Esophagus muscularis mucosa (tissue), 4 donors: ENCODE measurements around the gene PTPRN2. TPM values are rescaled to one million over a fixed set of nuclear protein-coding genes. Genes with fewer than 3 reads are reported as not detected.

Source experiments
- DNase-seq: peaks from one replicate; pipeline ENCODE4 v3.0.0-alpha.2; 2017; ENCODE audit errors: extremely low spot score
- H3K27ac ChIP-seq, 4 donors: fragments of 200-600 bp; sonication (generic); replicated peaks in 1 of 4; 1 replicate in 3 of 4; 2 replicates in 1 of 4; pipeline ENCODE4 v1.5.1; 2016 to 2019; ENCODE audit warnings: mild to moderate bottlenecking in 1 of 4
- H3K27me3 ChIP-seq, 4 donors: fragments of 200-600 bp; sonication (generic); one replicate each; pipeline versions ENCODE4 v1.5.1 to v1.6.0; 2016 to 2019
- H3K36me3 ChIP-seq, 4 donors: fragments of 200-600 bp; sonication (generic); one replicate each; pipeline ENCODE4 v1.5.1; 2016 to 2019
- H3K4me1 ChIP-seq, 4 donors: fragments of 200-600 bp; sonication (generic); one replicate each; pipeline ENCODE4 v1.5.1; 2016 to 2019
- H3K4me3 ChIP-seq, 4 donors: fragments of 200-600 bp; sonication (generic); 1 replicate in 2 of 4; 2 replicates in 2 of 4; pipeline ENCODE4 v1.5.1; 2016 to 2019; ENCODE audit warnings: mild to moderate bottlenecking in 4 of 4, moderate library complexity in 1 of 4
- H3K9me3 ChIP-seq, 4 donors: fragments of 200-600 bp; sonication (generic); 1 replicate in 3 of 4; 2 replicates in 1 of 4; pipeline ENCODE4 v1.5.1; 2016 to 2019
- CTCF ChIP-seq, 3 experiments: fragments of 200-600 bp in 2 of 3; fragments of 450-650 bp in 1 of 3; sonication (generic) in 2 of 3; IDR thresholded peaks; one replicate each; pipeline ENCODE4 v1.5.1; 2017 to 2019; ENCODE audit warnings: antibody characterized with exemption in 3 of 3, mild to moderate bottlenecking in 2 of 3, moderate library complexity in 1 of 3
- EP300 ChIP-seq: sonication (generic); formaldehyde crosslinking; IDR thresholded peaks from one replicate; pipeline ENCODE4 v1.6.1; 2017; ENCODE audit warnings: antibody characterized with exemption
- POLR2A ChIP-seq: fragments of 450-650 bp; IDR thresholded peaks from one replicate; pipeline ENCODE4 v1.6.1; 2017; ENCODE audit warnings: antibody characterized with exemption, moderate library complexity, mild to moderate bottlenecking, low read depth
- POLR2AphosphoS5 ChIP-seq, 2 donors: sonication (generic); formaldehyde crosslinking; IDR thresholded peaks; one replicate each; pipeline ENCODE4 v1.6.1; 2017; ENCODE audit warnings: antibody characterized with exemption in 2 of 2
- WGBS: methylation state at CpG from one replicate; pipeline ENCODE4 v1.1.5; 2018; 5-methylcytosine and 5-hydroxymethylcytosine counted together
- intact Hi-C: fragments of 100-400 bp; cut with DNase I; formaldehyde crosslinking; loops from one replicate; pipeline ENCODE4 v1.15.1; 2023
- total RNA-seq, 4 donors: library from RNA; depleted of rRNA; stranded (reverse); fragments of >200 nt; gene quantifications; one replicate each; pipeline versions ENCODE4 v1.1.0 to v1.2.1, GENCODE V29; 2016

The PTPRN2 gene
- total RNA-seq, 4 donors from 2014 or later, result 2.1 to 3.1 (median 3.1) TPM

- 84% methylated on average over 13 of the region's 13 CpGs for WGBS
- H3K27me3 ChIP-seq, result peaks cover 0 to 31% (median 0%) of the 10 kb centered on the region in 4 donors
- TF ChIP-seq CTCF (IDR thresholded peaks at IDR 0.05), result no peak
- no peak for TF ChIP-seq EP300
- TF ChIP-seq POLR2A, result no peak
- TF ChIP-seq POLR2AphosphoS5 (IDR thresholded peaks at IDR 0.05), result no peak
- H3K9me3 ChIP-seq, result peaks cover 0 to 14% (median 0%) of the 10 kb centered on the region in 4 donors
- H3K27ac ChIP-seq, result no peak overlapping the region
- intact Hi-C loops, result no loop called here
- H3K36me3 ChIP-seq, result no peaks in the 10 kb centered on the region
- no peak overlapping the region for H3K4me3 ChIP-seq
- DNase-seq, result no peak
- no peaks in the 10 kb centered on the region for H3K4me1 ChIP-seq
Measured at GRCh38 chr7:157495594-157495993, 1092.0 kb downstream of the PTPRN2 start.

GRCh38 chr7:157495177-157495553 is 1092.5 kb downstream of the PTPRN2 start:
- peaks cover 0 to 31% (median 0%) of the 10 kb centered on the region in 4 donors for H3K27me3 ChIP-seq
- no peak overlapping the region for H3K27ac ChIP-seq
- no peak overlapping the region for H3K4me3 ChIP-seq
- no peak for DNase-seq
- no peaks in the 10 kb centered on the region for H3K36me3 ChIP-seq
- TF ChIP-seq POLR2AphosphoS5 (IDR thresholded peaks at IDR 0.05), result no peak
- no peak for TF ChIP-seq POLR2A
- TF ChIP-seq EP300, result no peak
- TF ChIP-seq CTCF (IDR thresholded peaks at IDR 0.05), result no peak
- H3K9me3 ChIP-seq, result peaks cover 0 to 14% (median 0%) of the 10 kb centered on the region in 4 donors
- intact Hi-C loops, result no loop called here
- H3K4me1 ChIP-seq, result no peaks in the 10 kb centered on the region
- 51% methylated on average over 2 of the region's 2 CpGs for WGBS

- no peaks in the 10 kb centered on the region for H3K4me1 ChIP-seq
- no peak overlapping the region for H3K27ac ChIP-seq
- TF ChIP-seq POLR2A (no peak), POLR2AphosphoS5 (IDR thresholded peaks at IDR 0.05) (no peak), CTCF (IDR thresholded peaks at IDR 0.05) (no peak), EP300 (no peak)
- no peaks in the 10 kb centered on the region for H3K36me3 ChIP-seq
- H3K9me3 ChIP-seq, result peaks cover 0 to 14% (median 0%) of the 10 kb centered on the region in 4 donors
- DNase-seq, result no peak
- H3K4me3 ChIP-seq, result no peak overlapping the region
- WGBS, result 71% methylated on average over 6 of the region's 12 CpGs
- intact Hi-C loops, result no loop called here
- peaks cover 0 to 31% (median 0%) of the 10 kb centered on the region in 4 donors for H3K27me3 ChIP-seq
Measured at GRCh38 chr7:157494506-157495176, 1093.0 kb downstream of the PTPRN2 start.

- H3K27me3 ChIP-seq, result peaks cover 0 to 26% (median 0%) of the 10 kb centered on the region in 4 donors
- no peaks in the 10 kb centered on the region for H3K36me3 ChIP-seq
- no peak for DNase-seq
- H3K4me3 ChIP-seq, result no peak overlapping the region
- no peak overlapping the region for H3K27ac ChIP-seq
- intact Hi-C loops, result no loop called here
- peaks cover 0 to 14% (median 0%) of the 10 kb centered on the region in 4 donors for H3K9me3 ChIP-seq
- 88% methylated on average over 4 of the region's 4 CpGs for WGBS
- TF ChIP-seq POLR2AphosphoS5 (IDR thresholded peaks at IDR 0.05) (no peak), EP300 (no peak), CTCF (IDR thresholded peaks at IDR 0.05) (no peak), POLR2A (no peak)
- H3K4me1 ChIP-seq, result no peaks in the 10 kb centered on the region
Measured at GRCh38 chr7:157493776-157494175, 1093.8 kb downstream of the PTPRN2 start.
